ENCODE results near the gene RAB26.

Gene RAB26

DNA sequence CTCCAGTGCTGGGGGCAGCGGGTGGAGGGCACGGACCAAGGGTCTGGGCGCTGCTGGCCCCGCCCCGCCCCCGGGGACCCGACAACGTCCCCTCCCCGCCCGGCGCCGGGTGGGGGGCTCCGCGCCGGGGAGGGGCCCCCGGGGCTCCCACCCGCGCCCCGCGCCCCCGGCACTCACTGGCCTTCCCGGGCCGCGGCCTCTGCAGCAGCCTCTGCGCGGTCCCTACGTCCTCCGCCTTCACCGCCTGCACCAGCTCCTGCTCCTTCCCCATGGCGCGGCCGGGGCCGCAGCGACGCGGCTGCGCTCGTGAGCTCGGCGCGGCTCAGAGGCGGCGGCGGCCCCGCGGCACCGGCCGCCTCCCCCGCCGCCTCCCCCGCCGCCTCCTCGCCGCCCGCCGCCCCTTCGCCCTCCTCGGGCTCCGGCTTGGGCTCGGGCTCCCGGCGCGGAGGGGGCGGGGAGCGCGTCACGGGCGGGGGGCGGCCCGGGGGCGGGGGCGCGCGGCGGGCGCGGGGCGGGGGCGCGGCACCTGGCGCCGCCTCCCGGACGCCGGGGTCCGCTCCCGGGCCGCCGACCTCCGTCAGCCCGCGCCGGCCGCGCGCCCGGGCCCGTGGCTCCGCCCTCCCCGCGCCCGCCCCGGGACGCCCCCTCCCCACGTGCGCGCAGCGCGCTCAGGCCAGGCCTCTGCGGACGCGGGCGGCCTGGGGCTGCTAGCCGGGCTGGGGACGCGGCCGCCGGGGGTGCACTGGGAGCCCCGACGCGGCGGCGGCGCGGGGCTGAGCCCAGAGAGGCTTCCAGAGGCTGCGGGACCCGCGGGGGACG is 47.9 kb downstream of the RAB26 start, which contains the start of gene CASKIN1:
Gene CASKIN1, minus strand, starts transcription at position 444 of the 819 bp plus-strand sequence. Its CDS starts 173 bp downstream, at position 271.
- peak; percentile 32; the same call in 2 of the 3 replicates for ATAC-seq
- no peak for TF ChIP-seq ISL1 (CRISPR knock-in tag; IDR thresholded peaks at IDR 0.05)
- TF ChIP-seq ESRRG (CRISPR knock-in tag; IDR thresholded peaks at IDR 0.05), result no peak
- TF ChIP-seq, protein P1, sequence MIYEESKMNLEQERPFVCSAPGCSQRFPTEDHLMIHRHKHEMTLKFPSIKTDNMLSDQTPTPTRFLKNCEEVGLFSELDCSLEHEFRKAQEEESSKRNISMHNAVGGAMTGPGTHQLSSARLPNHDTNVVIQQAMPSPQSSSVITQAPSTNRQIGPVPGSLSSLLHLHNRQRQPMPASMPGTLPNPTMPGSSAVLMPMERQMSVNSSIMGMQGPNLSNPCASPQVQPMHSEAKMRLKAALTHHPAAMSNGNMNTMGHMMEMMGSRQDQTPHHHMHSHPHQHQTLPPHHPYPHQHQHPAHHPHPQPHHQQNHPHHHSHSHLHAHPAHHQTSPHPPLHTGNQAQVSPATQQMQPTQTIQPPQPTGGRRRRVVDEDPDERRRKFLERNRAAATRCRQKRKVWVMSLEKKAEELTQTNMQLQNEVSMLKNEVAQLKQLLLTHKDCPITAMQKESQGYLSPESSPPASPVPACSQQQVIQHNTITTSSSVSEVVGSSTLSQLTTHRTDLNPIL (CRISPR knock-in tag; IDR thresholded peaks at IDR 0.05; ENCODE audit: low read depth), result no peak
- no peak for TF ChIP-seq CSDC2 (CRISPR knock-in tag; IDR thresholded peaks at IDR 0.05)
- no peak for TF ChIP-seq ZNF565 (CRISPR knock-in tag; conservative IDR thresholded peaks at IDR 0.05; ENCODE audit: low read depth)
- no peak for TF ChIP-seq TOX (CRISPR knock-in tag; IDR thresholded peaks at IDR 0.05; ENCODE audit: borderline replicate concordance)
- TF ChIP-seq, protein P2, sequence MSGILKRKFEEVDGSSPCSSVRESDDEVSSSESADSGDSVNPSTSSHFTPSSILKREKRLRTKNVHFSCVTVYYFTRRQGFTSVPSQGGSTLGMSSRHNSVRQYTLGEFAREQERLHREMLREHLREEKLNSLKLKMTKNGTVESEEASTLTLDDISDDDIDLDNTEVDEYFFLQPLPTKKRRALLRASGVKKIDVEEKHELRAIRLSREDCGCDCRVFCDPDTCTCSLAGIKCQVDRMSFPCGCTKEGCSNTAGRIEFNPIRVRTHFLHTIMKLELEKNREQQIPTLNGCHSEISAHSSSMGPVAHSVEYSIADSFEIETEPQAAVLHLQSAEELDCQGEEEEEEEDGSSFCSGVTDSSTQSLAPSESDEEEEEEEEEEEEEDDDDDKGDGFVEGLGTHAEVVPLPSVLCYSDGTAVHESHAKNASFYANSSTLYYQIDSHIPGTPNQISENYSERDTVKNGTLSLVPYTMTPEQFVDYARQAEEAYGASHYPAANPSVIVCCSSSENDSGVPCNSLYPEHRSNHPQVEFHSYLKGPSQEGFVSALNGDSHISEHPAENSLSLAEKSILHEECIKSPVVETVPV (CRISPR knock-in tag; IDR thresholded peaks at IDR 0.05), result no peak
- TF ChIP-seq OSR1 (CRISPR knock-in tag; IDR thresholded peaks at IDR 0.05), result no peak
- TF ChIP-seq, protein P3, sequence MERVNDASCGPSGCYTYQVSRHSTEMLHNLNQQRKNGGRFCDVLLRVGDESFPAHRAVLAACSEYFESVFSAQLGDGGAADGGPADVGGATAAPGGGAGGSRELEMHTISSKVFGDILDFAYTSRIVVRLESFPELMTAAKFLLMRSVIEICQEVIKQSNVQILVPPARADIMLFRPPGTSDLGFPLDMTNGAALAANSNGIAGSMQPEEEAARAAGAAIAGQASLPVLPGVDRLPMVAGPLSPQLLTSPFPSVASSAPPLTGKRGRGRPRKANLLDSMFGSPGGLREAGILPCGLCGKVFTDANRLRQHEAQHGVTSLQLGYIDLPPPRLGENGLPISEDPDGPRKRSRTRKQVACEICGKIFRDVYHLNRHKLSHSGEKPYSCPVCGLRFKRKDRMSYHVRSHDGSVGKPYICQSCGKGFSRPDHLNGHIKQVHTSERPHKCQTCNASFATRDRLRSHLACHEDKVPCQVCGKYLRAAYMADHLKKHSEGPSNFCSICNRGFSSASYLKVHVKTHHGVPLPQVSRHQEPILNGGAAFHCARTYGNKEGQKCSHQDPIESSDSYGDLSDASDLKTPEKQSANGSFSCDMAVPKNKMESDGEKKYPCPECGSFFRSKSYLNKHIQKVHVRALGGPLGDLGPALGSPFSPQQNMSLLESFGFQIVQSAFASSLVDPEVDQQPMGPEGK (CRISPR knock-in tag; IDR thresholded peaks at IDR 0.05; ENCODE audit: borderline replicate concordance), result no peak
- no peak for TF ChIP-seq ZFP3 (CRISPR knock-in tag; IDR thresholded peaks at IDR 0.05)
- TF ChIP-seq ZFP30 (CRISPR knock-in tag; IDR thresholded peaks at IDR 0.05), result no peak
- no peak for TF ChIP-seq ARNTL (CRISPR knock-in tag; IDR thresholded peaks at IDR 0.05; ENCODE audit: borderline replicate concordance, low read depth)
- TF ChIP-seq GLIS3 (CRISPR knock-in tag; IDR thresholded peaks at IDR 0.05), result no peak

DNA sequence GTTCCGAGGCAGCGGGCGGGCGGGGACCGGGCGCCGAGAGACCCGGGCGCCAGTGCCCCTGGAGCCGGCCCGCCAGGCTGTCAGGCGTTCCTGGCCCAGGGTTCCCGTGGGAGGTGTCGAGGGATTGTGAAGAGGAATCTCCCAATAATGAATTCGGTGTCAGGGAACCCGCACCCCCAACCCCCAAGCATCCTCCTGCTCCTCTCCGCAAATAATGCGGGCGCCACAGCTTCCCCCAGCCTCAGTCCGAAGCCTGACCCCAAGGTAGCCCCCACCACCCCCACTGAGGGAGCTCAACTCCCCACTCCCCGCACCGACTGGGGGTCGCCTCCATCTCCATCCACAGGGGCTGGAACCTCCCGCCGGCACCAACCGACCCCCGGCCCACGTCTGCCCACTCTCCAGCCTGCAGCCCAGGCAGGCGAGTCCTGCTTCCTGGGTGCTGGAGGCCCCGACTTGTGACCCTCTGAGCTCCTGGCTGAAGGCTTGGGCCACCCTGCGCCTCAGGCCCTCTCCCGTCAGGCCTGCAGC is 48.6 kb downstream of the RAB26 start:
- no peak for ATAC-seq
- TF ChIP-seq RARB (CRISPR knock-in tag; IDR thresholded peaks at IDR 0.05), result no peak
- TF ChIP-seq CSDC2 (CRISPR knock-in tag; IDR thresholded peaks at IDR 0.05), result no peak
- TF ChIP-seq ZNF70 (CRISPR knock-in tag; IDR thresholded peaks at IDR 0.05), result no peak

DNA sequence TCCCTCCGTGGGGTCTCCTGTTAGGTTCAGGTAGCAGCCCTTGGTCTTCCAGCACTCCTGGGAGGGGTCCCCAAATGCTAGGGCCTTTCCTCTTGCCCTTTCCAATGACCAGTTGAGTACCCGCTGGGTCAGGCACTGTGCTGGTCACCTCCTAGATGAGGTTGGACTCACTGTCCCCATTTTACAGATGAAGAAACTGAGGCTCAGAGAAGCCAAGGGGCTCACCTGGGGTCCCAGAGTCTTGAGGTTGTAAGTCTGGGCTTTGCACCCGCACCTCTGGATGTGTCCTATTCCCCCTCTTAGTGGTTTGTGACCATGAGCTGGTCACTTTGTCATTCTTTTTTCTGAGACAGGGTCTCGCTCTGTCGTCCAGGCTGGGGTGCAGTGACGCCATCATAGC is 49.3 kb downstream of the RAB26 start:
- no peak for TF ChIP-seq GLIS3 (CRISPR knock-in tag; IDR thresholded peaks at IDR 0.05)
- TF ChIP-seq, protein P1 (CRISPR knock-in tag; IDR thresholded peaks at IDR 0.05; ENCODE audit: low read depth), result no peak
- TF ChIP-seq BACH2 (CRISPR knock-in tag; IDR thresholded peaks at IDR 0.05; ENCODE audit: borderline replicate concordance), result no peak
- TF ChIP-seq, protein P2 (CRISPR knock-in tag; IDR thresholded peaks at IDR 0.05), result no peak
- no peak for TF ChIP-seq ZFP30 (CRISPR knock-in tag; IDR thresholded peaks at IDR 0.05)
- TF ChIP-seq ESRRG (CRISPR knock-in tag; IDR thresholded peaks at IDR 0.05), result no peak
- TF ChIP-seq CSDC2 (CRISPR knock-in tag; IDR thresholded peaks at IDR 0.05), result no peak
- TF ChIP-seq TCF4 (CRISPR knock-in tag; IDR thresholded peaks at IDR 0.05; ENCODE audit: borderline replicate concordance), result no peak
- no peak for TF ChIP-seq ZFP3 (CRISPR knock-in tag; IDR thresholded peaks at IDR 0.05)
- no peak for TF ChIP-seq ZNF70 (CRISPR knock-in tag; IDR thresholded peaks at IDR 0.05)
- no peak for TF ChIP-seq ZNF8 (CRISPR knock-in tag; IDR thresholded peaks at IDR 0.05)
- TF ChIP-seq SNAI2 (CRISPR knock-in tag; IDR thresholded peaks at IDR 0.05), result no peak
- TF ChIP-seq ISL1 (CRISPR knock-in tag; IDR thresholded peaks at IDR 0.05), result no peak
- no peak for TF ChIP-seq TOX (CRISPR knock-in tag; IDR thresholded peaks at IDR 0.05; ENCODE audit: borderline replicate concordance)
- no peak for TF ChIP-seq RARB (CRISPR knock-in tag; IDR thresholded peaks at IDR 0.05)
- no peak for TF ChIP-seq ZC3H10 (CRISPR knock-in tag; IDR thresholded peaks at IDR 0.05)
- TF ChIP-seq, protein P3 (CRISPR knock-in tag; IDR thresholded peaks at IDR 0.05; ENCODE audit: borderline replicate concordance), result no peak
- TF ChIP-seq, protein P4, sequence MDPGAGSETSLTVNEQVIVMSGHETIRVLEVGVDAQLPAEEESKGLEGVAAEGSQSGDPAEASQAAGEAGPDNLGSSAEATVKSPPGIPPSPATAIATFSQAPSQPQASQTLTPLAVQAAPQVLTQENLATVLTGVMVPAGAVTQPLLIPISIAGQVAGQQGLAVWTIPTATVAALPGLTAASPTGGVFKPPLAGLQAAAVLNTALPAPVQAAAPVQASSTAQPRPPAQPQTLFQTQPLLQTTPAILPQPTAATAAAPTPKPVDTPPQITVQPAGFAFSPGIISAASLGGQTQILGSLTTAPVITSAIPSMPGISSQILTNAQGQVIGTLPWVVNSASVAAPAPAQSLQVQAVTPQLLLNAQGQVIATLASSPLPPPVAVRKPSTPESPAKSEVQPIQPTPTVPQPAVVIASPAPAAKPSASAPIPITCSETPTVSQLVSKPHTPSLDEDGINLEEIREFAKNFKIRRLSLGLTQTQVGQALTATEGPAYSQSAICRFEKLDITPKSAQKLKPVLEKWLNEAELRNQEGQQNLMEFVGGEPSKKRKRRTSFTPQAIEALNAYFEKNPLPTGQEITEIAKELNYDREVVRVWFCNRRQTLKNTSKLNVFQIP (CRISPR knock-in tag; IDR thresholded peaks at IDR 0.05; ENCODE audit: borderline replicate concordance, low read depth), result no peak

More for the DNA sequence above, 49.3 kb downstream of the RAB26 start:
- ATAC-seq, result no peak

Data from SK-N-SH treated with all-trans-retinoic acid at 6 μM for 48 hours (cell line).